Mucosa of rectum (tissue), 2 donors: ENCODE measurements around the gene TMEM9.

Experiments used
- H3K27ac ChIP-seq, 2 donors: one replicate each; pipeline ENCODE4 v1.7.0; 2013; ENCODE audit warnings: inconsistent platforms in 2 of 2, low read depth in 2 of 2, low read length in 2 of 2
- H3K27me3 ChIP-seq, 2 donors: one replicate each; pipeline ENCODE4 v1.7.0; 2013; ENCODE audit warnings: low read length in 2 of 2; ENCODE audit not compliant: control insufficient read depth in 2 of 2, insufficient read depth in 2 of 2
- H3K36me3 ChIP-seq, 2 donors: one replicate each; pipeline ENCODE4 v1.7.0; 2013; ENCODE audit warnings: low read length in 2 of 2; ENCODE audit not compliant: control insufficient read depth in 2 of 2, insufficient read depth in 2 of 2
- H3K4me1 ChIP-seq, 2 donors: one replicate each; pipeline ENCODE4 v1.7.0; 2013; ENCODE audit warnings: low read length in 2 of 2, mild to moderate bottlenecking in 1 of 2; ENCODE audit not compliant: control insufficient read depth in 2 of 2, insufficient read depth in 2 of 2
- H3K4me3 ChIP-seq, 2 donors: one replicate each; pipeline ENCODE4 v1.7.0; 2013; ENCODE audit warnings: low read length in 2 of 2
- H3K9ac ChIP-seq, 2 donors: one replicate each; pipeline ENCODE4 v1.7.0; 2013; ENCODE audit warnings: low read length in 2 of 2, low read depth in 1 of 2, mild to moderate bottlenecking in 1 of 2
- H3K9me3 ChIP-seq, 2 donors: one replicate each; pipeline ENCODE4 v1.7.0; 2013; ENCODE audit warnings: low read length in 2 of 2; ENCODE audit not compliant: control insufficient read depth in 2 of 2
- donor health status: healthy.
- donor health status: Normal muscosa, but diverticular disease.

Gene TMEM9

DNA sequence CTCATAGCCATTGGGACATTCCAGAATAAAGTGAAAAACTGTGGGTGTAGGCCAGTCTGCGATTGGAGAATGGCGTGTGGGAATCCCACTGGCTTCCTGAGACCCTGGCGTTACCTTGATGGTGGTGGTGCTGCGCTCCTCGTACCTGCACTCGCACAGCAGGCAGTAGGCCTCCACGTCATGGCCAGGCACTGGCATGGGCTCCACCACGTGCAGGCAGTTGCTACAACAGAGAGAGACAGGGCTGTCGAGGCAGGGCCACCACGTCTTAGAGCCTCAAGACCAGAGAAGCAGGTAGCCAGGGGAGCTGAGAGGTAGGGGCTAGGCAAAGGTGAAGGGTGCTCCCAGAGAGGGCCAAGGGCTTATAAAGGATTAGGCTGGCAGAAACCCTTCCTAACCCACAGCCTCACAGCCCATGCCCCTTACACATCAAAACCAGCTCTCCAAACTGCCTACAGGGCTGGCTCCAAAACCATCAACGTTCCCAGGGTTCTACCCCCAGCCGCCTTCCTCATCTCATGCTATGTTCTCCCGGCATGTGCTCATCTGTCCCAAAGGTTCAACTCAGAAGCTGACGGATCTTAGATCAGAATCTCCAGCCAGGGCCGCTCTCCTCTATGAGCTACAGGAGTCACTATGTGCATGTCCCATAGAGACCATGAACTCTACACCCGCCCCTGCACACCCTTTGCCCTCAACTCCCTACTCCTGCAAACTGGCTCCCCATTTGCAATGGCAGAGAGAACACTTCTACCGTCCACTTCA, 7.5 kb downstream of the TMEM9 start:
- Histone ChIP-seq H3K27ac (no peak overlapping the region), H3K27me3 (no peaks in the 10 kb centered on the region), H3K9ac (no peak overlapping the region), H3K36me3 (peaks cover 31 to 49% of the 10 kb centered on the region in 2 donors), H3K9me3 (no peaks in the 10 kb centered on the region), H3K4me3 (no peak overlapping the region), H3K4me1 (no peaks in the 10 kb centered on the region)

GRCh38 chr1:201145816-201146215, 8.5 kb downstream of the TMEM9 start:
- Histone ChIP-seq H3K4me3 (no peak overlapping the region), H3K9me3 (no peaks in the 10 kb centered on the region), H3K4me1 (peaks cover 0 to 2% of the 10 kb centered on the region in 2 donors), H3K36me3 (peaks cover 31 to 50% of the 10 kb centered on the region in 2 donors), H3K27ac (no peak overlapping the region), H3K27me3 (no peaks in the 10 kb centered on the region), H3K9ac (no peak overlapping the region)

- Histone ChIP-seq H3K9ac (no peak overlapping the region), H3K27ac (no peak overlapping the region), H3K27me3 (no peaks in the 10 kb centered on the region), H3K4me1 (peaks cover 0 to 2% of the 10 kb centered on the region in 2 donors), H3K9me3 (no peaks in the 10 kb centered on the region), H3K4me3 (no peak overlapping the region), H3K36me3 (peaks cover 31 to 50% of the 10 kb centered on the region in 2 donors)
Observed at GRCh38 chr1:201145132-201145531, 9.1 kb downstream of the TMEM9 start.

- Histone ChIP-seq H3K36me3 (peaks cover 31 to 47% of the 10 kb centered on the region in 2 donors), H3K27me3 (no peaks in the 10 kb centered on the region), H3K9ac (no peak overlapping the region), H3K4me1 (peaks cover 0 to 2% of the 10 kb centered on the region in 2 donors), H3K9me3 (no peaks in the 10 kb centered on the region), H3K27ac (no peak overlapping the region), H3K4me3 (no peak overlapping the region)
Observed at GRCh38 chr1:201144701-201145100, 9.6 kb downstream of the TMEM9 start.

GRCh38 chr1:201143726-201144635, 10.3 kb downstream of the TMEM9 start:
- Histone ChIP-seq H3K4me1 (peaks cover 0 to 2% of the 10 kb centered on the region in 2 donors), H3K9ac (no peak overlapping the region), H3K27ac (no peak overlapping the region), H3K9me3 (no peaks in the 10 kb centered on the region), H3K36me3 (peaks cover 33 to 44% of the 10 kb centered on the region in 2 donors), H3K4me3 (no peak overlapping the region), H3K27me3 (no peaks in the 10 kb centered on the region)

- H3K9ac ChIP-seq, result no peak overlapping the region
- no peak overlapping the region for H3K4me3 ChIP-seq
Observed at GRCh38 chr1:201142849-201143725, 11.2 kb downstream of the TMEM9 start.

GRCh38 chr1:201142011-201142848, 12.0 kb downstream of the TMEM9 start:
- peaks cover 2 to 4% of the 10 kb centered on the region in 2 donors for H3K4me1 ChIP-seq
- no peak overlapping the region for H3K9ac ChIP-seq
- peaks cover 27 to 48% of the 10 kb centered on the region in 2 donors for H3K36me3 ChIP-seq
- no peaks in the 10 kb centered on the region for H3K27me3 ChIP-seq
- H3K4me3 ChIP-seq, result no peak overlapping the region
- no peak overlapping the region for H3K27ac ChIP-seq
- H3K9me3 ChIP-seq, result no peaks in the 10 kb centered on the region

More at GRCh38 chr1:201142849-201143725, 11.2 kb downstream of the TMEM9 start:
- Histone ChIP-seq H3K27ac (no peak overlapping the region), H3K36me3 (peaks cover 27 to 48% of the 10 kb centered on the region in 2 donors), H3K9me3 (no peaks in the 10 kb centered on the region), H3K27me3 (no peaks in the 10 kb centered on the region), H3K4me1 (peaks cover 0 to 2% of the 10 kb centered on the region in 2 donors)

DNA sequence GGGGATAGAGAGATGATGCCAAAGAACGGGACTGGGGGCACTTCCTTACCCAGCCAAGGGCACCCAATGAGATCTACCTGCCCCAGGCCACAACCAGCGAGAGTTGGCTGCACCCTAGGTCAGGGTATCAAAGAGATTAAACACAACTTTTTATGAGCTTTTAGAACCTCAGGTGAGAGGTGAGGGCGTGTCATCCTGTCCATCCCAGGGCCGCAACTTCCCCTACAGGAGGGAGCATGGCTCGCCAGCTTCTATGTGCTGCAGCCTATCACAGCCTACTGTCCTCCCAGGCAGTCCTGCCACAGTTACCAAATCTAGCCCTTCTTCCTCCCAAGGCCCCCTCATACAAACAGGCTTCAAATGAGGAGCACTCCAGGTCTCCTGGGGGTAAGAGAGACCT, 12.9 kb downstream of the TMEM9 start:
- Histone ChIP-seq H3K9me3 (no peaks in the 10 kb centered on the region), H3K4me1 (peaks cover 2 to 4% of the 10 kb centered on the region in 2 donors), H3K9ac (no peak overlapping the region), H3K4me3 (no peak overlapping the region), H3K27me3 (no peaks in the 10 kb centered on the region), H3K36me3 (peaks cover 27 to 42% of the 10 kb centered on the region in 2 donors), H3K27ac (no peak overlapping the region)

DNA sequence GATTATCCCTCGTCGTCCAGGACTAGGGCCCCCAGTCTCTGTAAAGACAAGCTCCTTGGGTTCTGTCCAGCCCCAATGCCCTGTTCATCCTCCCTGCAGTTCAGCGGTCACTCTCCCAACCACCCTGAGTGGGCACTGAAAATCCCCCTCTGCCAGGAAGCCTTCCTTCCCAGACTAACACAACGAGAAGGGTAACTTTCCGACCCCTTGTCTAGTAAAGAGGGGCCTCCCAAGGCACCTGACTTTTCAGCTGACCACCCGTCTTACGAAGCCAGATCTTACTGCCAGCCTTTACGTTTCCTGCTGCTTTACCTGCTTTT, 13.4 kb downstream of the TMEM9 start:
- Histone ChIP-seq H3K4me3 (no peak overlapping the region), H3K27ac (no peak overlapping the region), H3K27me3 (no peaks in the 10 kb centered on the region), H3K36me3 (peaks cover 28 to 37% of the 10 kb centered on the region in 2 donors), H3K4me1 (peaks cover 2 to 4% of the 10 kb centered on the region in 2 donors), H3K9ac (no peak overlapping the region), H3K9me3 (no peaks in the 10 kb centered on the region)
